Measurements from ENCODE around the gene TASOR2. TPM values are rescaled to one million over a fixed set of nuclear protein-coding genes. Genes with fewer than 3 reads are reported as not detected.

TASOR2 gene
- total and polyA plus RNA-seq, 2 donors (not counting 3 experiments of a cell fraction or from before 2014, with no cell fraction given), result 13.6 to 49.9 TPM

DNA sequence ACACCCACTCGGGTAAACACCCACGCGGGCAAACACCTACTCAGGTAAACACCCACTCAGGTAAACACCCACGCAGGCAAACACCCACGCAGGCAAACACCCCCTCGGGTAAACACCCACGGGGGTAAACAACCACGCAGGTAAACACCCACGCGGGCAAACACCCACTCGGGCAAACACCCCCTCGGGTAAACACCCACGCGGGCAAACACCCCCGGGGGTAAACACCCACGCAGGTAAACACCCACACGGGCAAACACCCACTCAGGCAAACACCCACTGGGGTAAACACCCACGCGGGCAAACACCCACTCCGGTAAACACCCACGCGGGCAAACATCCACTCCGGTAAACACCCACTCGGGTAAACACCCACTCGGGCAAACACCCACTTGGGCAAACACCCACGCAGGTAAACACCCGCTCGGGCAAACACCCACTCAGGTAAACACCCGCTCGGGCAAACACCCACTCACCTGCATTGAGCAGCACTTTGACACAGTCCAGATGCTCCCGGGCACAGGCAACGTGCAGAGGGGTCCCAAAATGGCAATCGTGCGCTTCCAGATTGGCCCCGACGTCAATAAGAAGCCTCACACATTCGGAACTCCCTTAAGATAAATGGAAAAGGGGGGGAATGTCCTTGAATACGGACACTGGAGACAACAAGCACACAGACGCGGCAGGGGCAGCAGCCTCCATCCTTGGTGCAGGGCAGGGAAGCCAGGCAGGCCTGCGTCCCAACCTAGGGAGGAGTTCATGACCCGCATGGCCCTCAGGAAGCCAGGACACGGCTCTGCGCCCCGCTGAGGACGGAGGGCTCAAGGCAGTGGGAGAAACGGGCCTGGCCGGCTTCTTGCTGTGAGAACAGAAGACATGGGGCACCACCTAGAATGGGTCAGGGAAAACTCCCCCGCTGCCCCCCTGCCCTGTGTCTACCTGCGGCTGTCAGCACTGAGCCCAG, 35.9 kb upstream of the TASOR2 start:
- BruUV-seq (replicated peaks), result no TSS peak
- H2AFZ ChIP-seq (ENCODE audit: low read depth, low read length), result no peak overlapping the region
- no peak overlapping the region for H3K4me2 ChIP-seq (ENCODE audit: insufficient read depth, low read length)
- CTCF ChIA-PET, result no interaction called here
- H3K27ac ChIP-seq (ENCODE audit: insufficient read depth, low read depth, low read length), result no peak overlapping the region
- H3K4me3 ChIP-seq (replicated peaks in 1 of 3; ENCODE audit: insufficient read depth in 1 of 3, low read depth in 1 of 3, low read length in 3 of 3), result no peak overlapping the region
- H3K36me3 ChIP-seq (ENCODE audit: control insufficient read depth in 2 of 2, extremely low read depth in 1 of 2, insufficient read depth in 2 of 2, low read length in 2 of 2), result no peaks in the 10 kb centered on the region
- H3K27me3 ChIP-seq (ENCODE audit: control insufficient read depth in 2 of 2, insufficient read depth in 2 of 2, low read length in 2 of 2), result no peaks in the 10 kb centered on the region
- no peaks in the 10 kb centered on the region for H3K4me1 ChIP-seq (ENCODE audit: control insufficient read depth, extremely low read depth, insufficient read depth, low read length)
- dilution Hi-C loops (cut with MboI; ENCODE audit: extremely low pct_ligation_motif_present, low sequenced_read_pairs), result no loop called here
- no peaks in the 10 kb centered on the region for H3K9me1 ChIP-seq (replicated peaks; ENCODE audit: control insufficient read depth, extremely low read depth, insufficient read depth, low read length)
- POLR2A ChIA-PET, result no interaction called here
- DNase-seq (ENCODE audit: low read depth, low spot score) (no peak), FAIRE-seq (no peak)
- intact Hi-C loops (cut with micrococcal nuclease), result no loop called here
- no peak overlapping the region for H3K9ac ChIP-seq (replicated peaks; ENCODE audit: extremely low read depth, insufficient read depth, low read length)
- no peaks in the 10 kb centered on the region for H3K9me3 ChIP-seq (replicated peaks; ENCODE audit: control insufficient read depth, insufficient read depth, low read length)
- no peaks in the 10 kb centered on the region for H4K20me1 ChIP-seq (replicated peaks; ENCODE audit: control insufficient read depth, extremely low read depth, insufficient read depth, low read length)
- H3K79me2 ChIP-seq (ENCODE audit: control insufficient read depth, insufficient read depth, low read length), result no peaks in the 10 kb centered on the region
- no peak for TF ChIP-seq EZH2 (IDR thresholded peaks at IDR 0.05; ENCODE audit: borderline replicate concordance, low read depth, low read length, severe bottlenecking)
- TF ChIP-seq FOS (IDR thresholded peaks at IDR 0.05; ENCODE audit: borderline replicate concordance, insufficient read depth, low read length), result no peak
- TF ChIP-seq POLR2A (IDR thresholded peaks at IDR 0.05; ENCODE audit: low read depth, low read length), result no peak
- TF ChIP-seq JUN (IDR thresholded peaks at IDR 0.05; ENCODE audit: borderline replicate concordance, insufficient read depth, insufficient read length, low read depth), result no peak
- TF ChIP-seq, protein P1, sequence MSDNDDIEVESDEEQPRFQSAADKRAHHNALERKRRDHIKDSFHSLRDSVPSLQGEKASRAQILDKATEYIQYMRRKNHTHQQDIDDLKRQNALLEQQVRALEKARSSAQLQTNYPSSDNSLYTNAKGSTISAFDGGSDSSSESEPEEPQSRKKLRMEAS (IDR thresholded peaks at IDR 0.05; ENCODE audit: insufficient read depth, insufficient read length), result no peak
- TF ChIP-seq POLR2AphosphoS5 (IDR thresholded peaks at IDR 0.05; ENCODE audit: insufficient read depth, low read depth, low read length), result no peak
- no peak for TF ChIP-seq MYC (IDR thresholded peaks at IDR 0.05; ENCODE audit: low read depth, low read length)
- no peak for TF ChIP-seq GATA2 (IDR thresholded peaks at IDR 0.05; ENCODE audit: insufficient read depth, insufficient read length, low read depth, low read length)
- TF ChIP-seq, protein P2, sequence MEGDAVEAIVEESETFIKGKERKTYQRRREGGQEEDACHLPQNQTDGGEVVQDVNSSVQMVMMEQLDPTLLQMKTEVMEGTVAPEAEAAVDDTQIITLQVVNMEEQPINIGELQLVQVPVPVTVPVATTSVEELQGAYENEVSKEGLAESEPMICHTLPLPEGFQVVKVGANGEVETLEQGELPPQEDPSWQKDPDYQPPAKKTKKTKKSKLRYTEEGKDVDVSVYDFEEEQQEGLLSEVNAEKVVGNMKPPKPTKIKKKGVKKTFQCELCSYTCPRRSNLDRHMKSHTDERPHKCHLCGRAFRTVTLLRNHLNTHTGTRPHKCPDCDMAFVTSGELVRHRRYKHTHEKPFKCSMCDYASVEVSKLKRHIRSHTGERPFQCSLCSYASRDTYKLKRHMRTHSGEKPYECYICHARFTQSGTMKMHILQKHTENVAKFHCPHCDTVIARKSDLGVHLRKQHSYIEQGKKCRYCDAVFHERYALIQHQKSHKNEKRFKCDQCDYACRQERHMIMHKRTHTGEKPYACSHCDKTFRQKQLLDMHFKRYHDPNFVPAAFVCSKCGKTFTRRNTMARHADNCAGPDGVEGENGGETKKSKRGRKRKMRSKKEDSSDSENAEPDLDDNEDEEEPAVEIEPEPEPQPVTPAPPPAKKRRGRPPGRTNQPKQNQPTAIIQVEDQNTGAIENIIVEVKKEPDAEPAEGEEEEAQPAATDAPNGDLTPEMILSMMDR (IDR thresholded peaks at IDR 0.05; ENCODE audit: extremely low read depth in 1 of 2, insufficient read depth in 1 of 2, low read depth in 1 of 2, low read length in 2 of 2), result no peak
